GM18867 (cell line): ENCODE data around the gene CYB561.

Source experiments
- ATAC-seq: cut with Tn5 transposase; IDR thresholded peaks from one replicate; pipeline ENCODE4 v1.9.1; 2021; ENCODE audit warnings: mild to moderate bottlenecking, moderate library complexity; ENCODE audit not compliant: unreplicated experiment

Gene CYB561, protein sequence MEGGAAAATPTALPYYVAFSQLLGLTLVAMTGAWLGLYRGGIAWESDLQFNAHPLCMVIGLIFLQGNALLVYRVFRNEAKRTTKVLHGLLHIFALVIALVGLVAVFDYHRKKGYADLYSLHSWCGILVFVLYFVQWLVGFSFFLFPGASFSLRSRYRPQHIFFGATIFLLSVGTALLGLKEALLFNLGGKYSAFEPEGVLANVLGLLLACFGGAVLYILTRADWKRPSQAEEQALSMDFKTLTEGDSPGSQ

DNA sequence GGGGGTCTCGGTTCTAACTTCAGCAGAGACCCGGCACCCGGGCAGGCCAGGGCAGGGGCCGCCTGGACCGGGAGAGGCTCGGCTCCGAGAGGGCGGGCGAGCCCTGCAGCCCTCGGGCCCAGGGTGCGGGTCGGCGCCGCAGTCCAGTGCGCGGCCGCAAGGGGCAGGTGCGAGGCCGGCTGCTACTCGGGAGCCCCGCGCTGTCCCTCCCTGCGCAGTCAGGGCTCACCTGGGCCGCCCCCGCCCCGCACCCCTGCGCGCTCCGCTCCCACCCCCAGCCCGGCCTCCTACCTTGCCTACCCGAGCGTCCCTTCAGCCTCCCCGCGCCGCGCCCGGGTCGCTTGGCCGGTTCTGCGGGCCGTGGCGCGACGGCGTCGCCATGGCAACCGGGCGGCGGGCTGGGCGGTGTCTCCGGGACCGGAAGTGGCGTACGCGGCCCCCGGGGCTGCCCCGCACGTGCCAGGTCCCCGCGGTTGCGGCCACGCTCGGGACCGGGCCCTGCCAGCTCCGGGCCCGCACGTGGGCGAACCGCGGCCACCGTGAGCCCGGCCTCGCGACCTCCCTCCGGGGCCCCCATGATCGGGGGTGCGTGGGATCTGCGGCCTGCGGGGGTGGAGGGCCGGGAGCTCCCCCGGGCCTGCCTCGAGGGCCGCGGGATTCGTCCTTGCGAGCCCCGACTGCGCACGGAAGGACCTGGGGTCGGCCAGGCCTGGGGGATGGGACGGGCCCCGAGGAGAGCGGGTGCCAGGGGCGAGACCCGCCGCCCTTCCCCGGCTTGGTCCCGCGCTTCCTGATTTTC is at the start of gene CYB561:
CYB561 (minus strand) TSS at position 353 of the 799 bp plus-strand sequence. CDS start 8,759 bp downstream, outside the sequence.
- peak; percentile 69 for ATAC-seq

GRCh38 chr17:63495491-63495890 is 49.4 kb upstream of the CYB561 start:
- ATAC-seq, result no peak

GRCh38 chr17:63494300-63494928 is 48.3 kb upstream of the CYB561 start:
- no peak for ATAC-seq

DNA sequence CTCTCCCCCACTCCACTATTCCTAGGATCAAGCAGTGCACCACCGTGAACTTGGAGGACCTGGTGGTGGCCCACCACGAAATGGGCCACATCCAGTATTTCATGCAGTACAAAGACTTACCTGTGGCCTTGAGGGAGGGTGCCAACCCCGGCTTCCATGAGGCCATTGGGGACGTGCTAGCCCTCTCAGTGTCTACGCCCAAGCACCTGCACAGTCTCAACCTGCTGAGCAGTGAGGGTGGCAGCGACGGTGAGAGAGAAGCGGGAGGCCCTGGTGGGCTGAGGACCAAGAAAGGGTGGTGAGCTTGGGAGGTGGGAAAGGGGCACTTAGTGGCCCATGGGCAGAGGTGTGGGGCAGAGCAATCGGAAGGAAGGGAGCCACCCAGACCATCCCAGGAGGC is 47.3 kb upstream of the CYB561 start:
- ATAC-seq, result no peak

DNA sequence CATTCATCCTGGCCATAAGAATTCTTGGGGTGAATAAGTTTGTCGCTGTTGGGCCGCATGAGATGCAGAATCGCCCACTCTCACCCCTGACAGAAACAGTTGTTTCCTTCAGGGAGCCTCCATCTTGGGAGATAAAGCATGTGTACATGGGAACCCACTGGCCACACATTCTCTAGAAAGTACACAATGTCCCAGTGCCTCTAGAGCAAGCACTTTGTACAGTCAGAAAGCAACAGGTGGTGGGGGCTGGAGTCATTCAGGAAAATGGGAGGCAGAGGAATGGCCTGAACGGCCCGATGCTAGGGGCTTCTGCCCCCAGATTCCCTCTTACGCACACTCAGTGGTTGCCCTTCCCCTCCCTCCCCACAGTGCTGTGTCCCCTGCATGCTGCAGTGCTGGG is 46.8 kb upstream of the CYB561 start:
- no peak for ATAC-seq

GRCh38 chr17:63491977-63492618 is 46.0 kb upstream of the CYB561 start:
- no peak for ATAC-seq

DNA sequence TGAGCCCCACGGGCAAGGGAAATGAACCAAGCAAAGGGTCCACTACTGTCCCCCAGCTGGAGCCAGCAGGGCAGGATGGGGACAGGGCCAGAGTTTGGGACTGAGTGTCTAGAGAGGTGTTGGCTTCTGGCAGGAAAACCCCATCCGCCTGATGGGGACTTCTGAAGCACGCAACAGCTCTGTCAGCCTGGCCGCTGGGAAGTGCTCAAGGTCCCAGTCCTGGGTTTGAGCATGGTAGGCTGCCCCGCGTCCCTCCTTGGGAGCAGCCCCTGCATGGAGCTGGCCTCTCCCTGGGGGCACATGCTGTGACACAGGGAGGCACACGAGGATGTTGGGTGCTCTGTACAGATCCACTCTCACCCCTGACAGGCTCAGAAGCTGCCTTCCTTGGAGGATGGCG is 45.3 kb upstream of the CYB561 start:
- no peak for ATAC-seq

GRCh38 chr17:63490858-63491400 is 44.8 kb upstream of the CYB561 start:
- ATAC-seq, result no peak

DNA sequence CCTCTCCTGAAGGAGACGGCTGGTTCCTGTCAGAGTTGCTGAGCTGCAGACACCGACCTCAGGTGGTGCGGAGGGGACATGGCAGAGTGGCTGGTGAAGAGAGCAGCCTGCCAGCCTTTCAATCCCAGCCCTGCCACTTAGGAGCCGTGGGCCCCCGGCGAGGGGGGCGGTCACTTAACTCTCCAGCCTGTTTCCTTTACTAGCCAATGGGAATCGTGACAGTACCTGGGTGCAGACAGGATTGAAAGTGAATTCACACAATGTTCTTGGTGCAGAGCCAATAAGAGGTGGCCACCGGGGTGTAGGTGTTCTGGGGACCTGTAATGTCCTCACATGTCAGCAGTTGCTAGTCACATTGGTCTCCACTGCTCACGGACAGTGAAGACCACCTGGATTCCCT is 44.2 kb upstream of the CYB561 start:
- ATAC-seq, result no peak

GRCh38 chr17:63489291-63489690 is 43.2 kb upstream of the CYB561 start:
- ATAC-seq, result no peak

GRCh38 chr17:63488851-63489250 is 42.7 kb upstream of the CYB561 start:
- no peak for ATAC-seq

GRCh38 chr17:63487014-63487339 is 40.9 kb upstream of the CYB561 start:
- ATAC-seq, result no peak

DNA sequence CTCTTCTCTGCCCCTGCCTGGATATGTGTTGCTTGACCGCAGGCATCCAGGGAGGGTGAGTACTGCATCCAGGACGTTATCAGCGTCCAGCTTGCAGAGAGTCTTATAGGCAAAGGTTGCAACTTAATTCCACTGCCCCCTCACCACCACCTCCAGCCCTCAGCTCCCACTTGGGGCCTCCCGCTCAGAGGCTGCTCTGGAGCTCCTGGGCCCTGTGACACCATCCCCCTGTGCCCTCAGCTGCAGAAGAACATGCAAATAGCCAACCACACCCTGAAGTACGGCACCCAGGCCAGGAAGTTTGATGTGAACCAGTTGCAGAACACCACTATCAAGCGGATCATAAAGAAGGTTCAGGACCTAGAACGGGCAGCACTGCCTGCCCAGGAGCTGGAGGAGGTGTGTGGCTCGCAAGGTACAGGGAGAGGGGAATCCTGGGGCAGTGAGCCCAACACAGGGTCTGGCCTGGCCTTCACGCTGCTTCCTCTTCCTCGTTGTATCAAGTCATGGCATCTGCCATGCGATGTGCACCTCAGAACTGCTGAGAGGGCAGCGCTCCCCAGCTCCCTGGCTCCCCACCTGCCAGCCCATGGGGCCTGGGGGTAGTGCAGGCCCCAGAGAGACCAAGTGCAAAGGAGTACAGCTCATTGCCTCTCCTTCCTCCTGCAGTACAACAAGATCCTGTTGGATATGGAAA is 40.4 kb upstream of the CYB561 start:
- no peak for ATAC-seq

DNA sequence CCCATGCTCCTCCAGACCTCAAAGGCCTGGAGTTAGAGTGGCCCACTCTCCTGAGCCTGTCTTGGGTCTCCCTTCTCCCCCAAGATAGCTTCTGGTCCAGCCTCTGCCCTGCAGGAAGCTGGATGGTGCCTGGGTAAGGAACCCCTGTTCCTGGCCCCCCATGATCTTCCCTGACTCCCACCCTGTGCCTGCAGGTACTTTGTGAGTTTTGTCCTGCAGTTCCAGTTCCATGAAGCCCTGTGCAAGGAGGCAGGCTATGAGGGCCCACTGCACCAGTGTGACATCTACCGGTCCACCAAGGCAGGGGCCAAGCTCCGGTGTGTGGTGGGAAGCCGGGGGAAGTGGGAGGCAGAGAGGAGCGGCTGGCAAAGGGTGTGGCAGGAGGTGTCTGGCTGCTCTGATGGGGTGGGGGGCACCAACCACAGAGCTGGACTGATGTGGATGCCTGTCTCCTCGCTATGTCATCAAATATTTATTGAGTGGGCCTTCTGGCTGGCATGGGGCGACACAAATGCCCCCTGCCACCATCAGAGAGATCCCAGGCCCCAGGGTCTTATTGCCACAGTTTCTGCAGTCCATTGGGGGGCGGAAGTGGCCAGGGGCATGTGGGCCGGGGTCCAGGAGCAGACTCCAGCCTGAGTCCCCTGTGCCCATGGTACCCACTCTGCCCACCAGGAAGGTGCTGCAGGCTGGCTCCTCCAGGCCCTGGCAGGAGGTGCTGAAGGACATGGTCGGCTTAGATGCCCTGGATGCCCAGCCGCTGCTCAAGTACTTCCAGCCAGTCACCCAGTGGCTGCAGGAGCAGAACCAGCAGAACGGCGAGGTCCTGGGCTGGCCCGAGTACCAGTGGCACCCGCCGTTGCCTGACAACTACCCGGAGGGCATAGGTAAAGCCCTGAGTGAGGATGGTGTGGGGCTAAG is 37.8 kb upstream of the CYB561 start:
- ATAC-seq, result no peak

GRCh38 chr17:63483038-63483437 is 36.9 kb upstream of the CYB561 start:
- no peak for ATAC-seq

GRCh38 chr17:63482509-63482908 is 36.4 kb upstream of the CYB561 start:
- ATAC-seq, result no peak

DNA sequence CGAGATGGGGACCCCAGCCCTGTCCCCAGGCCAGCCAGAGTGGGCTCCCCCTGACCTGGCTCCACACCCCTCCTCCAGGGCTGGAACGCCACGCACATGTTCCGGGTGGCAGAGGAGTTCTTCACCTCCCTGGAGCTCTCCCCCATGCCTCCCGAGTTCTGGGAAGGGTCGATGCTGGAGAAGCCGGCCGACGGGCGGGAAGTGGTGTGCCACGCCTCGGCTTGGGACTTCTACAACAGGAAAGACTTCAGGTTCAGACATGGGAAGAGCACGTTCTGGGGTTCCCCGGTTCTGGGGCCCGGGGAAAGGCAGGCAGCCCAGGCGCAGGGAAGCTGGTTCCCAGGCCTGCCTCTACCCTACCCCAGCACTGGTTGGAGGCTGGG is 35.4 kb upstream of the CYB561 start:
- no peak for ATAC-seq

- ATAC-seq, result no peak
These were observed 34.9 kb upstream of the CYB561 start for GRCh38 chr17:63480826-63481487.

DNA sequence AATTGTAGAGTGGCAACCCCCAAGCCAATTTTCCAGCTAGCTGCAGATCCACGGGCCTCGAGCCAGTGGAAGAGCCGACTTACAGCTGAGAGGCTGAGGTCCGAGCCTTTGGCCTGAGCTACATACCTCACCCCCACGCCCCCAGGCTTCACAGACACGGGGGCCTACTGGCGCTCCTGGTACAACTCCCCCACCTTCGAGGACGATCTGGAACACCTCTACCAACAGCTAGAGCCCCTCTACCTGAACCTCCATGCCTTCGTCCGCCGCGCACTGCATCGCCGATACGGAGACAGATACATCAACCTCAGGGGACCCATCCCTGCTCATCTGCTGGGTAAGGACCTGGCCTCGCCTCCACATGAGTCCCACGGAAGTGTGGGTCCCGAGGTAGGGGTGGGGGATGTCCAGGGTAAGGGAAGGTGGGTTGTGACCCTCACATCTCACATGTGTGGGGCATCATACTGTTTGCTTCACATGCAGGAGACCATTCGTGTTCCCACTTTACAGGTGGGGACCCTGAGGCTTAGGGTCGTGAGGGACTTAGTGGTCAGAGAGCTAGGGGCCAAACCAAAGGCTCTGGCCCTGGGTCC is 34.2 kb upstream of the CYB561 start:
- ATAC-seq, result no peak
